NCI-H774 (cell line): ENCODE measurements around the gene MOB3B.

ENCODE experiments used
- DNase-seq: peaks from one replicate; lab custom pipeline; 2025; lab: John Stamatoyannopoulos, UW

Gene MOB3B

GRCh38 chr9:27529316-27530278, at the start of gene MOB3B:
TSS of gene MOB3B (minus strand) at chr9:27529814. CDS start at chr9:27455550, 74,264 bp downstream.
- DNase-seq: peak; percentile 51

GRCh38 chr9:27573634-27574590, 44.3 kb upstream of the MOB3B start:
- peak; percentile 98 for DNase-seq

GRCh38 chr9:27572918-27573633, 43.5 kb upstream of the MOB3B start, which contains the start of gene C9orf72:
TSS of gene C9orf72 (minus strand) at chr9:27573481. CDS start at chr9:27567120, 6,361 bp downstream.
- peak; percentile 74 for DNase-seq

GRCh38 chr9:27572566-27572917, 42.9 kb upstream of the MOB3B start:
- peak; percentile 32 for DNase-seq

- DNase-seq: no peak
Measured at GRCh38 chr9:27572061-27572460, 42.4 kb upstream of the MOB3B start.

GRCh38 chr9:27571011-27571410, 41.4 kb upstream of the MOB3B start:
- no peak for DNase-seq

GRCh38 chr9:27569406-27569805, 39.8 kb upstream of the MOB3B start:
- no peak for DNase-seq

- DNase-seq: no peak
Measured at GRCh38 chr9:27566118-27566517, 36.5 kb upstream of the MOB3B start.

GRCh38 chr9:27565696-27566095, 36.1 kb upstream of the MOB3B start:
- DNase-seq: no peak

GRCh38 chr9:27564670-27565069, 35.1 kb upstream of the MOB3B start:
- DNase-seq: no peak

- no peak for DNase-seq
Measured at GRCh38 chr9:27563738-27564430, 34.3 kb upstream of the MOB3B start.

GRCh38 chr9:27561685-27562084, 32.1 kb upstream of the MOB3B start:
- DNase-seq: no peak

- no peak for DNase-seq
Measured at GRCh38 chr9:27560457-27560856, 30.8 kb upstream of the MOB3B start.

- no peak for DNase-seq
Measured at GRCh38 chr9:27558307-27558706, 28.7 kb upstream of the MOB3B start.

GRCh38 chr9:27556470-27556869, 26.9 kb upstream of the MOB3B start:
- no peak for DNase-seq

- no peak for DNase-seq
Measured at GRCh38 chr9:27554712-27555111, 25.1 kb upstream of the MOB3B start.

GRCh38 chr9:27549196-27549755, 19.7 kb upstream of the MOB3B start:
- DNase-seq: no peak

GRCh38 chr9:27548055-27548741, 18.6 kb upstream of the MOB3B start:
- no peak for DNase-seq

- DNase-seq: no peak
Measured at GRCh38 chr9:27545471-27545870, 15.9 kb upstream of the MOB3B start.

- no peak for DNase-seq
Measured at GRCh38 chr9:27542508-27542907, 12.9 kb upstream of the MOB3B start.
